GM19238 (cell line): Measurements from ENCODE around the gene WAPL.
A peak's percentile ranks its signal among the peaks of the same experiment; 100 is the strongest.
"Not testable (repeated sequence)": the region's sequence is repeated elsewhere in the genome, so short reads cannot be mapped to it uniquely, and the experiment has no call there.

Experiments
- DNase-seq: peaks from one replicate; pipeline ENCODE4 v3.0.0; 2011; ENCODE audit warnings: low spot score; ENCODE audit not compliant: insufficient read length

Gene WAPL

GRCh38 chr10:86390337-86391120, 131.1 kb downstream of the WAPL start:
- no peak for DNase-seq

- DNase-seq: peak; percentile 49
Observed at GRCh38 chr10:86389441-86390193, 132.0 kb downstream of the WAPL start.

- not testable (repeated sequence) for DNase-seq
Observed at GRCh38 chr10:86389109-86389440, 132.5 kb downstream of the WAPL start.

- no peak for DNase-seq
Observed at GRCh38 chr10:86388119-86388704, 133.4 kb downstream of the WAPL start.

- no peak for DNase-seq
Observed at GRCh38 chr10:86387178-86387794, 134.3 kb downstream of the WAPL start.

- DNase-seq: no peak
Observed at GRCh38 chr10:86385806-86386205, 135.8 kb downstream of the WAPL start.
